T-helper 2 cell treated with Interferon-gamma antibody and Interleukin-4, amounts not matched to agents 5 μg/mL and 100 μg/mL, for 36 hours (primary cell): ENCODE results near the gene DUOX2.
"Not testable (repeated sequence)": the region's sequence is repeated elsewhere in the genome, so short reads cannot be mapped to it uniquely, and the experiment has no call there.

Experiments used
- DNase-seq: peaks from one replicate; pipeline ENCODE4 v3.0.0; 2021; ENCODE audit warnings: low spot score
- H3K27ac Mint-ChIP-seq: one replicate; pipeline ENCODE4 v1.8.0; 2021; ENCODE audit warnings: mild to moderate bottlenecking, mixed read lengths
- H3K27me3 Mint-ChIP-seq: one replicate; pipeline ENCODE4 v1.8.0; 2021; ENCODE audit warnings: low read depth, mixed read lengths
- H3K36me3 Mint-ChIP-seq: one replicate; pipeline ENCODE4 v1.8.0; 2021; ENCODE audit warnings: low read depth, mixed read lengths
- H3K4me1 Mint-ChIP-seq: one replicate; pipeline ENCODE4 v1.8.0; 2021; ENCODE audit warnings: low read depth, mixed read lengths
- H3K4me3 Mint-ChIP-seq: one replicate; pipeline ENCODE4 v1.8.0; 2022; ENCODE audit warnings: mild to moderate bottlenecking, moderate library complexity, mixed read lengths
- H3K9me3 Mint-ChIP-seq: one replicate; pipeline ENCODE4 v1.8.0; 2021; ENCODE audit warnings: mixed read lengths

The DUOX2 gene

DNA sequence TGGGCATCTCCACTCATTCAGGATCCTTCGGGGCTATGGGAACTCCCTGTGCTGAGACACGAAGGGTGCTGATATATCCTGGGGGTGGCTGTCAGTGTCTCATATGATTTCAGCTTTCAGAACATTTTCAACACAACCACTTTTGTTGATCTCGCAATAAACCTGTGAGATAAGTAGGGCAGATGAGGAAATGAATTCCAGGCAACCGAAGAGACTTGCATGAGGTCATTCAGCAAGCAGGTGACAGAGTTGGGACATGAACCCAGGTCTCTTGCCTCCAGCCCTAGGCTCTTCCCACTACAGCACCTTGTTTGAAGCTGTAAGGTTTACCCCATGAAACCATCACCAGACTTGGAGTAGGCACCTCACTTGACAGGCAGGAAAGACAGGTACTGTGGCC lies 32.4 kb upstream of the DUOX2 start:
- DNase-seq = no peak
- no peaks in the 10 kb centered on the region for H3K27me3 Mint-ChIP-seq
- no peaks in the 10 kb centered on the region for H3K9me3 Mint-ChIP-seq
- no peak overlapping the region for H3K4me3 Mint-ChIP-seq
- H3K4me1 Mint-ChIP-seq = no peaks in the 10 kb centered on the region
- peaks cover 3% of the 10 kb centered on the region for H3K36me3 Mint-ChIP-seq
- H3K27ac Mint-ChIP-seq = no peak overlapping the region

DNA sequence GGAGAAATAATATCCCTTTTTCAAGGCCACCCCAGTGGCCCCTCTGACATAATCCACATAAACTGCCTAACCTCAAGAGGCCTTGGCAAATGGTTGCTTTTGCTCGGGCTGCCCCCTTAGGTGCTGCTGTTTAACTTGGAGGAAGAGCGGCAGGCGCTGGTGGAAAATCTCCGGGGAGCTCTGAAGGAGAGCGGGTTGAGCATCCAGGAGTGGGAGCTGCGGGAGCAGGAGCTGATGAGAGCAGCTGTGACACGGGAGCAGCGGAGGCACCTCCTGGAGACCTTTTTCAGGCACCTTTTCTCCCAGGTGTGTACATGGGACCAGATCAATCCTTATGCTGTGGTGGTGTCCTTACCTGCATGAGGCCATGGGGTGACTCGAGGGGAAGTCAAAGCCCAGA lies 30.8 kb upstream of the DUOX2 start:
- Mint-ChIP-seq H3K9me3 (no peaks in the 10 kb centered on the region), H3K4me1 (no peaks in the 10 kb centered on the region), H3K27me3 (no peaks in the 10 kb centered on the region), H3K27ac (no peak overlapping the region), H3K4me3 (no peak overlapping the region), H3K36me3 (no peaks in the 10 kb centered on the region)
- DNase-seq = no peak

DNA sequence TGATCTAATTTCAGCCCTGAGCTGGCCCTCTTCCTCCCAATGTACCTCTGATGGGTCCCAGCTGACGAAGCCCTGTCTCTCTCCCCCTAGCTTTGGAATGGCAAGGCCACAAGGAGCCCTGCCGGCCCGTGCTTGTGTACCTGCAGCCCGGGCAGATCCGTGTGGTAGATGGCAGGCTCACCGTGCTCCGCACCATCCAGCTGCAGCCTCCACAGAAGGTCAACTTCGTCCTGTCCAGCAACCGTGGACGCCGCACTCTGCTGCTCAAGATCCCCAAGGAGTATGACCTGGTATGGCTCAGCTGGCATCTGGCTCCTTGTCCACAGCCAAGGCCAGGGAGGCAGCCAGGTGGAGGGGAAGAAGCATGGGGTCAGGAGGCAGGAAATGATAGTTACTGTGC lies 30.0 kb upstream of the DUOX2 start:
- Mint-ChIP-seq H3K27ac (no peak overlapping the region), H3K4me3 (no peak overlapping the region), H3K36me3 (no peaks in the 10 kb centered on the region), H3K27me3 (no peaks in the 10 kb centered on the region), H3K9me3 (no peaks in the 10 kb centered on the region), H3K4me1 (no peaks in the 10 kb centered on the region)
- no peak for DNase-seq

DNA sequence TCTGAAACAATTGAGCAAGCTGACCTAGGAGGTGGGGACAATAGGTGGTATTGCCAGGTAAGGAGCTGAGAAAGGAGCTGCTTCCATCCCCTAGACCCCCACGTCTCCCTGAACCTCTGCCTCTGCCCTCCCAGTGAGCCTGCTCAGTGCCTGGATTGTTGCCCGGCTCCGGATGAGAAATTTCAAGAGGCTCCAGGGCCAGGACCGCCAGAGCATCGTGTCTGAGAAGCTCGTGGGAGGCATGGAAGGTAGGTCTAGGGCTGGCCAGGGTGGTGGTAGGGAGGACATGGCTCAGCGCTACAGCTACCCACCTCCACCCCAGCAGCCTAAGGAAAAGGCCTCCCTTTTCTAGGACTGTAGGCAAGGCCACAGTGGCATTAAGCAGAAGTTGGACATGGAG lies 29.1 kb upstream of the DUOX2 start:
- no peak overlapping the region for H3K4me3 Mint-ChIP-seq
- H3K9me3 Mint-ChIP-seq = no peaks in the 10 kb centered on the region
- no peak overlapping the region for H3K27ac Mint-ChIP-seq
- H3K27me3 Mint-ChIP-seq = no peaks in the 10 kb centered on the region
- H3K4me1 Mint-ChIP-seq = no peaks in the 10 kb centered on the region
- no peak for DNase-seq
- no peaks in the 10 kb centered on the region for H3K36me3 Mint-ChIP-seq

DNA sequence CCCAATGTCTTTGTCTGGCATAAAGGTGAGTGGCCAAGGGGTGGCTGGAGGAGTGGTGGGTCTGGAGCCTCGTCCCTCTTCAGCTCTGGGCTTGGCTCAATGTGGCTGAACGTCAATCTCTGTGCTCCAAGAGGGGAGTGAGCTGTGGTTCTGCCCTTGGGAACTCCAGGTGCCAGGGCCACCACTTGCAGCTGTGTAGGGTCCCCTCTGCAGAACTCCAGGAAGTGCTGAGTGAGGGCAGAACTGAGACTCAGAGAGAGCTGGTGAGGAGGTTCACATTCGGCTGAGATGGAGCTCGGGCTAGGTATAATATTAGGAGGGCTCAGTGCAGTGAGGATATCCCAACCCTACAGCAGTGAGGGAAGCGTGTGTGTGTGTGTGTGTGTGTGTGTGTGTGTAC lies 27.4 kb upstream of the DUOX2 start:
- peaks cover 4% of the 10 kb centered on the region for H3K27me3 Mint-ChIP-seq
- no peaks in the 10 kb centered on the region for H3K9me3 Mint-ChIP-seq

DNA sequence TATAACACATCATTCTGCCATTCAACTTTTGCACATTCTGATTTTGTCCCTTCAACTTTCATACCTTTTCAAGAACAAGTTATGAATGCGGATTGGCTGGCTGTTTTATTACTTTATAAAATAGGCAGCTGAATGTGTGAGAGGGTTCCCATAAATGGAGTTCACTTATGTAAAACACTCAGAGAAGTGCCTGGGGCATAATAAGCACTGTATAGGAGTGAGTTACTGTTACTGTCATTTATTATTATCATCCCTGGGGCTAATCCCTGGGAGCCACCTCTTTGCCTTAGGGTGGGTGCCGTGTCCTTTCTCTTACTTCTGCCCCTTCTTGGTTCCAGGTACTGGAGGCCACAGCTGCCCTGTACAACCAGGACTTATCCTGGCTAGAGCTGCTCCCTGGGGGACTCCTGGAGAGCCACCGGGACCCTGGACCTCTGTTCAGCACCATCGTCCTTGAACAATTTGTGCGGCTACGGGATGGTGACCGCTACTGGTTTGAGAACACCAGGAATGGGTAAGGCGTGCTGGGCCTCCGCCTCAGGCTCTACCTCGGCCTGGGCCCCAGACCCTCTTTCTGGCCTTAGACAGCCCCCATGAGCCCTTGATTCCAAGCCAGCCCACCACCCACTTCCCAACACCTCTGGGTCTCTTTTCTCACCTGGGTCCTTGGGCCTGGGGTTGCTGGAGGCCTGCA lies 26.7 kb upstream of the DUOX2 start:
- Mint-ChIP-seq H3K4me3 (no peak overlapping the region), H3K9me3 (no peaks in the 10 kb centered on the region), H3K36me3 (no peaks in the 10 kb centered on the region), H3K27ac (no peak overlapping the region), H3K4me1 (peaks cover 2% of the 10 kb centered on the region), H3K27me3 (peaks cover 9% of the 10 kb centered on the region)
- no peak for DNase-seq

More for the DNA sequence above, 27.4 kb upstream of the DUOX2 start:
- Mint-ChIP-seq H3K4me3 (no peak overlapping the region), H3K36me3 (no peaks in the 10 kb centered on the region), H3K4me1 (no peaks in the 10 kb centered on the region), H3K27ac (no peak overlapping the region)
- DNase-seq = no peak

DNA sequence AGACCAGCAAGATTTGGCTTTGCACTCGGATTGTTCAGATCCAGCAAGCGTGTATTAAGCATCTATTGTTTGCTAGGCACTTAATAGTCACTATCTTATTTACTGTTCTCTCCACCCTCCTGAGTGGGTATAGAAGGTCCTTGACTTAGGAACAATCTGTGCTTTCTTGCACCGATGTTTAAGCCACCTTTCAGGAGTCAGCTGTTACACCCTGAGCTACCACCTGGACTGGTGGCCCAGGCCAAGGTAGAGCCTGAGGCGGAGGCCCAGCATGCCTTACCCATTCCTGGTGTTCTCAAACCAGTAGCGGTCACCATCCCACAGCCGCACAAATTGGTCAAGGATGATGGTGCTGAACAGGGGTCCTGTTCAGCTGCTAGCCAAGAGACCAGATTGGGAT lies 25.8 kb upstream of the DUOX2 start:
- H3K27me3 Mint-ChIP-seq = peaks cover 11% of the 10 kb centered on the region
- no peak overlapping the region for H3K27ac Mint-ChIP-seq

DNA sequence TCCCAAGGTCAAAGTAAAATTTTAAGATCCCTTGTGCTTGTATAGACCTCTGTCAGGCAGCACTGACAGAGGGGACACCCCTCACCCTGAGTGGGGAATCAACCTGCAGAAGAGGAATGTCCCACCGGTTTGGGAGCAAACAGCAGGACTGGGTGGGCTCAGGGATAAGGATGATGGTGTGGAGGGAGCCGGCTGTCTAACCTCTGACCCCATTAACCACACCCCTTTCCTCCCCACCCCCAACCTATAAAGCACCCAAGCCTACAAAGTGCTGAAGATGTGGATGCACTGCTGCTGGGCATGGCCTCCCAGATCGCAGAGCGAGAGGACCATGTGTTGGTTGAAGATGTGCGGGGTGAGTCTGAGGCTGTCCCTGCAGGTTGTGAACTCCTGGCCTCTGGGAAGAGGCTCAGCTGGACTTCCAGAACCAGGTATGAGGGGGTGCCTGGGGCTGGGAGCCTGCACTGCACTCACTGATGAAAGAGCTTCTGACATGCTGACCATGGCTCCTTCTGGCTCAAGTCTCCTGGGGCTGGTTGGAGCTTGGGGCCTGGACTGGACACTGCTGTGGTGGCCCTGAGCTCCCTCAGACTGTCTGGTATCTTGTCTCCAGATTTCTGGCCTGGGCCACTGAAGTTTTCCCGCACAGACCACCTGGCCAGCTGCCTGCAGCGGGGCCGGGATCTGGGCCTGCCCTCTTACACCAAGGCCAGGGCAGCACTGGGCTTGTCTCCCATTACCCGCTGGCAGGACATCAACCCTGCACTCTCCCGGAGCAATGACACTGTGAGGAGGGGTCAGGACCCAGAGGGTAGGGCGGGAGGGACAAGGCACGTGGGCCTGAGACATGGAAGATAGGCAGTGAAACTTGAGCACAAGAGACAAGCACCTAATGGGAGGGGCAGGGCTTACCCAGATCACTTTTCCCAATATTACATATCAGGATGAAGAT lies 25.1 kb upstream of the DUOX2 start:
- no peaks in the 10 kb centered on the region for H3K36me3 Mint-ChIP-seq
- H3K9me3 Mint-ChIP-seq = no peaks in the 10 kb centered on the region
- no peak overlapping the region for H3K4me3 Mint-ChIP-seq
- peaks cover 18% of the 10 kb centered on the region for H3K27me3 Mint-ChIP-seq
- no peak for DNase-seq
- peaks cover 2% of the 10 kb centered on the region for H3K4me1 Mint-ChIP-seq
- no peak overlapping the region for H3K27ac Mint-ChIP-seq

More for the DNA sequence above, 25.8 kb upstream of the DUOX2 start:
- peaks cover 2% of the 10 kb centered on the region for H3K4me1 Mint-ChIP-seq
- H3K4me3 Mint-ChIP-seq = no peak overlapping the region
- H3K36me3 Mint-ChIP-seq = no peaks in the 10 kb centered on the region
- H3K9me3 Mint-ChIP-seq = no peaks in the 10 kb centered on the region
- no peak for DNase-seq

DNA sequence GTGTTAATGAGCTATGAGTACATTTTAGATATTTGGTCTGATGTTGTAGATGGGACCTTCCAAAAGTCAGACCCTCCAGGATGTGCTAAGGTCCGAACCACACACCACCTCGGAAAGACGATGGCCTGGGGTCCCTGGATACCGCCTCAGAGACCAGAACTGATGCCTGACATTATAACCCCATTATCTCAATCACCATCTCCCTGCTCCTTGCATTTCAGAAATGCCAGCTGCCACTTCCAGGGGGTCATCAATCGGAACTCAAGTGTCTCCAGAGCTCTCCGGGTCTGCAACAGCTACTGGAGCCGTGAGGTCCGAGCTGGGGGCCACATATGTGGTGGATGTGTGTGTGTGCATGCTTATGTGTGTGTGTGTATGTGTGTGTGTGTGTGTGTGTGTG lies 23.7 kb upstream of the DUOX2 start:
- Mint-ChIP-seq H3K27ac (no peak overlapping the region), H3K9me3 (no peaks in the 10 kb centered on the region), H3K4me3 (no peak overlapping the region), H3K27me3 (peaks cover 32% of the 10 kb centered on the region), H3K36me3 (no peaks in the 10 kb centered on the region), H3K4me1 (peaks cover 2% of the 10 kb centered on the region)
- DNase-seq = no peak

DNA sequence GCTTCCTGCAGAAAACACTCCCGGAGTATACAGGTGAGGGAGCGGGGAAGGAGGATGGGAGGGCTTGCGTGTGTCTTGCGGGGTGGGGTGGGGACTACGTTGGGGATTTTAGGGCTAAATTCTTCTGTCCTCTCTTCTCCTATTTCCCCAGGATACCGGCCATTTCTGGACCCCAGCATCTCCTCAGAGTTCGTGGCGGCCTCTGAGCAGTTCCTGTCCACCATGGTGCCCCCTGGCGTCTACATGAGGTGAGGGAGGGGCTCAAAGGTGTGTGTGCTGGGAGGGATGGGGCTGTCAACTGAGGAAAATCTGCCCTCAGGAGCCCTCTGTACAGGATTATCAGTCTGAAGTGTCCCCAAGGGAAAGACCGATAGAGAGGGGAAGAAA lies 22.4 kb upstream of the DUOX2 start:
- DNase-seq = no peak
- Mint-ChIP-seq H3K36me3 (no peaks in the 10 kb centered on the region), H3K27me3 (peaks cover 43% of the 10 kb centered on the region), H3K27ac (no peak overlapping the region), H3K4me3 (no peak overlapping the region), H3K9me3 (no peaks in the 10 kb centered on the region), H3K4me1 (peaks cover 2% of the 10 kb centered on the region)

DNA sequence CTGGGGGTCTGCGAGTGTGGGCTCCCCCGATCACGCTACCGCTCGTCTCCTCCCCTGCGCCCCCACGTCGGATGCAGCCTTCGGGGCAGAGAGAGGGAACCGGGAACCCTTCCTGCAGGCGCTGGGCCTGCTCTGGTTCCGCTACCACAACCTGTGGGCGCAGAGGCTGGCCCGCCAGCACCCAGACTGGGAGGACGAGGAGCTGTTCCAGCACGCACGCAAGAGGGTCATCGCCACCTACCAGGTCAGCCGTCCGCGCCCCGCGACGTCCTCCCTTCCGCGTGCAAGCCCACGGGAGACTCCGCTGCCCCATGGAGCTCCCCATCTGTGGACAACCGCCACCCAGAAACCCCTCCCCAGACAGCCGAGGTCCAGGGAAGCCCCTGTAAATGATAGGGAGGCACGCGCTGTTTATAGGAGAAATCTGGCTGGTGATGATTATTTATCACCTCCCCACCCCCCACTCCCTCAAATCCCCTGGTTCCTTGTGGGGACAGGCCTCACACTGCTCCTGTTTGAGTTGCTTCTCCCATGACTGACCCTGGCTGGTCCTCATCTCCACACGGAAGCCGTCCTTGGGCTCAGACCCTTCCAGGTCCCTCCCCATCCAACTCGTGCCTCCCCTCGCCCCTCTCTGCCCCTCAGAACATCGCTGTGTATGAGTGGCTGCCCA lies 21.9 kb upstream of the DUOX2 start:
- H3K36me3 Mint-ChIP-seq, H3K9me3 Mint-ChIP-seq, DNase-seq, H3K4me1 Mint-ChIP-seq, H3K27ac Mint-ChIP-seq, H3K4me3 Mint-ChIP-seq: not testable (repeated sequence)
- H3K27me3 Mint-ChIP-seq = peaks cover 48% of the 10 kb centered on the region

DNA sequence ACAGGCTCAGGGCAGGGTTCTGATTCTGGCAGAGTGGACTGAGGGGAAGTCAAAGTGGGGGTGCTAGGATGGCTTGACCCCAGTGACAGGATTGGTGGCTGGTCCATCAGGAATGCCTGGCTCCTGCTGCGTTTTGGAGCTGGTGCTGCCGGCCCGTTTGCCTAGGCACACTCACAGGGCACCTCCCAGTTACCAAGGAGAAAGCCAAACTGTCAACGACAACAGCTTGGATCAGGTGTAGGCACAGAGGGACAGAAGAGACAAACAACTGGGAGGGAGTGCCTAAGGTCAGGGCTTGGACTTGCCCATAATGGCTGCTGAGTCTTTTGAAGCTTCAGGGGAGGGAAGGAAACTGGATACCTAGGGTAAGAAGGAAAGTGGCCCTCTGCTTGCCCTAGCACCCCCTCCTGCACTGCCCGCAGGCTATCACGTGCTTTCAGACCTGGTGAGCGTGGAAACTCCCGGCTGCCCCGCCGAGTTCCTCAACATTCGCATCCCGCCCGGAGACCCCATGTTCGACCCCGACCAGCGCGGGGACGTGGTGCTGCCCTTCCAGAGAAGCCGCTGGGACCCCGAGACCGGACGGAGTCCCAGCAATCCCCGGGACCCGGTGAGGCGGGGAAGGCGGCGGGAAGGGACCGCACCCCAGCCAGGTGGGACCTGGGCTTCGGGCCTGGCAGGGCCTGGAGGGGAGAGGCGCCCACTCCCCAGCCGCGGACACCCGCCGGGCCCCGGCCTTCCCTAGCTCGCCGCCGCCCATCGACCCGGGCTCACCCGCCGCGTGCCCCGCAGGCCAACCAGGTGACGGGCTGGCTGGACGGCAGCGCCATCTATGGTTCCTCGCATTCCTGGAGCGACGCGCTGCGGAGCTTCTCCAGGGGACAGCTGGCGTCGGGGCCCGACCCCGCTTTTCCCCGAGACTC lies 21.0 kb upstream of the DUOX2 start:
- H3K27ac Mint-ChIP-seq = no peak overlapping the region
- H3K9me3 Mint-ChIP-seq = no peaks in the 10 kb centered on the region
- DNase-seq = no peak
- H3K4me1 Mint-ChIP-seq = peaks cover 2% of the 10 kb centered on the region
- H3K4me3 Mint-ChIP-seq = peak overlapping the region; percentile 50
- H3K36me3 Mint-ChIP-seq = no peaks in the 10 kb centered on the region
- H3K27me3 Mint-ChIP-seq = peaks cover 56% of the 10 kb centered on the region

DNA sequence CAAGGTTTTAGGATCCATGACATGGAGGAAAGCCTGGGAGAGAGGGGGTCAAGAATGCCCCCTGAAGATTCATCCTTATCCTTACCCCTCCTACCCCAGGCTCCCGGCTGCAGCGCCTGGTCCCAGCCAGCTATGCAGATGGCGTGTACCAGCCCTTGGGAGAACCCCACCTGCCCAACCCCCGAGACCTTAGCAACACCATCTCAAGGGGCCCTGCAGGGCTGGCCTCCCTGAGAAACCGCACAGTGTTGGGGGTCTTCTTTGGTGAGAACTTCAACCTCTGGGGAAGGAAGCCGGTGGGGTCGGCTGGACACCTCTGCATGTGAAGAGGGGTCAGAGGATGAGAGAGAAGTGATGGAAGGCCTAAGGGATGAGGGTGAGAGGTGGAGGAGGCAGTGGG lies 20.1 kb upstream of the DUOX2 start:
- Mint-ChIP-seq H3K9me3 (no peaks in the 10 kb centered on the region), H3K4me1 (peaks cover 2% of the 10 kb centered on the region), H3K27ac (no peak overlapping the region), H3K36me3 (no peaks in the 10 kb centered on the region), H3K27me3 (peaks cover 60% of the 10 kb centered on the region), H3K4me3 (no peak overlapping the region)
- no peak for DNase-seq
